ENCODE results near the gene THSD4. TPM values are rescaled to one million over a fixed set of nuclear protein-coding genes. Genes with fewer than 3 reads are reported as not detected.

The THSD4 gene
- total and polyA plus RNA-seq, 5 donors from 2014 or later: not detected

DNA sequence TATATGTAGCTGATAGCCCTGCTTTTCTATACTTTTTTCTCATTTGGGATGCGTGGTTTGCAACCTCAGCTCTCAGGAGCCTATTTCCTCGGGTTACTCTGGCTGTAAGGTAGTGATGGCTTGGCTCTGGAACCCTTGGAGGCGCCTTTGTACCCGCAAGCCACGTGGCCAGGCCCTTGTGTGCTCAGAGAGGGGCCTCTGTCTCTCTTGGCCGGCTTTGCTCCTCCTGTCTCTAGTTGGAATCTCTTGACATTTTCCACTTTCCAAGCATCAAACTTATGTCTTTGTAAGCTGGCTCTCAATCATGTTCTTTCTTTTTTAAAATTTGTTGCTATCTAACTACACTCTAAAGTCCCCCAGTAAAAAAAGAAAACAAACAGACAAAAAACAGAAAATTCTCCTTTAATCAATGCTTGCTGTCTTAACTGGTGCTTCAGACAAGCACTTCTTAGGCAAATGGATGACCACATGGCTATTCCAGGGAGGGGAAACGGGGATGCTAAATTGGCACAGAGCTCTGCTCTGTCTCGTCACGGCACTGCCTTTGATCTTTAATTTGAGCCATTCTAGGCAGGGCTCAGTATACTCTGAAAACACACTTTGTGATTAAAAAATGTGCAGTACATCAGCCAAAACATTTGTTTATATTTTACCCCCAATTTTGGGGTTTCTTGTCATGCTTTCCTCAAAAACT is 514.7 kb downstream of the THSD4 start:
- Mint-ChIP-seq H3K4me3 (no peak overlapping the region), H3K27me3 (peaks cover 36% of the 10 kb centered on the region), H3K9me3 (peaks cover 0 to 2% (median 0%) of the 10 kb centered on the region in 7 donors), H3K4me1 (no peaks in the 10 kb centered on the region), H3K36me3 (no peaks in the 10 kb centered on the region), H3K27ac (no peak overlapping the region)
- Histone ChIP-seq H3K36me3 (ENCODE audit: control insufficient read depth, insufficient read depth, low read length) (no peaks in the 10 kb centered on the region), H3K4me3 (ENCODE audit: low read depth, low read length) (no peak overlapping the region), H3K4me1 (ENCODE audit: control insufficient read depth, insufficient read depth, low read length, poor library complexity, severe bottlenecking) (no peaks in the 10 kb centered on the region), H3K9me3 (ENCODE audit: control insufficient read depth in 2 of 2, low read length in 2 of 2) (no peaks in the 10 kb centered on the region), H3K27me3 (ENCODE audit: control insufficient read depth, insufficient read depth, low read length) (peaks cover 5% of the 10 kb centered on the region), H3K27ac (ENCODE audit: insufficient read depth, low read length, poor library complexity, severe bottlenecking) (no peak overlapping the region)
- DNase-seq: no peak
- ATAC-seq (ENCODE audit: low read depth in 2 of 2): no peak

DNA sequence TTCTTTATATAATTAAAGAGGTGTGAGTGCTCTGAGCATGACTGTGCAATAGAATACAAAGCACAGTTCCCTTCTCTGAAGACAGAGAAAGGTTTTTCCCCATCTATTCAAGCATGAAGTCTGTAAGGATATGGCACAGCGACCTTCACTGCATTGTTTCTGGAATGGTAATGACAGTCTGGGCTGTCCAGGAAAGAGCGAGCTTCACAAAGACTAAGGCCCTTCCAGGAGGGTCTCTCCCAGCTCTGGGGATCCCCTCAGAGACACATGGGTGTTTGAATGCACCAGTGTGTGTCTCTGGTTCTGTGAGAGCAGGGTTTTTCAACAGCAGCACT is 515.2 kb downstream of the THSD4 start:
- DNase-seq (no peak), ATAC-seq (ENCODE audit: low read depth in 2 of 2) (no peak)
- H3K4me1 ChIP-seq (ENCODE audit: control insufficient read depth, insufficient read depth, low read length, poor library complexity, severe bottlenecking): no peaks in the 10 kb centered on the region
- Mint-ChIP-seq H3K9me3 (peaks cover 0 to 2% (median 0%) of the 10 kb centered on the region in 7 donors), H3K4me3 (no peak overlapping the region), H3K36me3 (no peaks in the 10 kb centered on the region), H3K4me1 (no peaks in the 10 kb centered on the region), H3K27me3 (peaks cover 39% of the 10 kb centered on the region), H3K27ac (no peak overlapping the region)
- no peak overlapping the region for H3K4me3 ChIP-seq (ENCODE audit: low read depth, low read length)
- no peak overlapping the region for H3K27ac ChIP-seq (ENCODE audit: insufficient read depth, low read length, poor library complexity, severe bottlenecking)
- no peaks in the 10 kb centered on the region for H3K36me3 ChIP-seq (ENCODE audit: control insufficient read depth, insufficient read depth, low read length)
- peaks cover 7% of the 10 kb centered on the region for H3K27me3 ChIP-seq (ENCODE audit: control insufficient read depth, insufficient read depth, low read length)
- no peaks in the 10 kb centered on the region for H3K9me3 ChIP-seq (ENCODE audit: control insufficient read depth in 2 of 2, low read length in 2 of 2)

DNA sequence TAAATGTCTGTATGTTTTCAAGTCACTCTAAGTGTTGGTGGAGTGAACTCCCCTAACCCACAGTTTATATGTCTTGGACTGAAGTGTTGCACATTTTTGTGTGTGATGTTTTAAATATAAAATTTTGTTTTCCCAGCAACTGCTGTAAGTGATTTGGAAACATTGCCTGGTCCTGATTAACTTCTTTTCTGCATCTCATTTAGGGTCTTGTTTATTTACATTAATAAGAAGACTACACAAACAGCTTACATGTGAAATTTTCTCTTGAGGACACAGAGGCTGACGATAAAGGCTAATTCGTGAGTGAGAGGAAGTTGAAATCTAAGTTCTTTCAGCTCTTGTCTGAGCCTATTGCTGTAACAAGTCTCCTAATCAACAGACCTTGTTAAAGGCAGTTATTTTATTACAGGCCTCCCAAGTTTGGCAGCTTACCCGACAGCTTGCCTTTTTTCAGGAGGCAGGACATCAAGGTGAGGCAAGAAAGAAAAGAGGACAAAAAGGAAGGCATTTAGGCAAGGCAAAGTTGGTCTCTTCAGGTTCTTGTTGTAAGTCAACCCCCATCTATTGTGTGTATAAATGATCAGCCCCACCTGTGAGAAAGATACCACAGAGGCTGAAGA is 517.4 kb downstream of the THSD4 start:
- no peak overlapping the region for H3K4me3 ChIP-seq (ENCODE audit: low read depth, low read length)
- peaks cover 0 to 4% (median 0%) of the 10 kb centered on the region in 7 donors for H3K9me3 Mint-ChIP-seq
- H3K27me3 ChIP-seq (ENCODE audit: control insufficient read depth, insufficient read depth, low read length): peaks cover 7% of the 10 kb centered on the region
- H3K9me3 ChIP-seq (ENCODE audit: control insufficient read depth in 2 of 2, low read length in 2 of 2): no peaks in the 10 kb centered on the region
- no peaks in the 10 kb centered on the region for H3K4me1 Mint-ChIP-seq
- no peak overlapping the region for H3K27ac Mint-ChIP-seq
- H3K27ac ChIP-seq (ENCODE audit: insufficient read depth, low read length, poor library complexity, severe bottlenecking): no peak overlapping the region
- H3K36me3 ChIP-seq (ENCODE audit: control insufficient read depth, insufficient read depth, low read length): no peaks in the 10 kb centered on the region
- peaks cover 44% of the 10 kb centered on the region for H3K27me3 Mint-ChIP-seq
- ATAC-seq (ENCODE audit: low read depth in 2 of 2) (no peak), DNase-seq (no peak)
- H3K36me3 Mint-ChIP-seq: no peaks in the 10 kb centered on the region
- H3K4me3 Mint-ChIP-seq: no peak overlapping the region
- no peaks in the 10 kb centered on the region for H3K4me1 ChIP-seq (ENCODE audit: control insufficient read depth, insufficient read depth, low read length, poor library complexity, severe bottlenecking)

DNA sequence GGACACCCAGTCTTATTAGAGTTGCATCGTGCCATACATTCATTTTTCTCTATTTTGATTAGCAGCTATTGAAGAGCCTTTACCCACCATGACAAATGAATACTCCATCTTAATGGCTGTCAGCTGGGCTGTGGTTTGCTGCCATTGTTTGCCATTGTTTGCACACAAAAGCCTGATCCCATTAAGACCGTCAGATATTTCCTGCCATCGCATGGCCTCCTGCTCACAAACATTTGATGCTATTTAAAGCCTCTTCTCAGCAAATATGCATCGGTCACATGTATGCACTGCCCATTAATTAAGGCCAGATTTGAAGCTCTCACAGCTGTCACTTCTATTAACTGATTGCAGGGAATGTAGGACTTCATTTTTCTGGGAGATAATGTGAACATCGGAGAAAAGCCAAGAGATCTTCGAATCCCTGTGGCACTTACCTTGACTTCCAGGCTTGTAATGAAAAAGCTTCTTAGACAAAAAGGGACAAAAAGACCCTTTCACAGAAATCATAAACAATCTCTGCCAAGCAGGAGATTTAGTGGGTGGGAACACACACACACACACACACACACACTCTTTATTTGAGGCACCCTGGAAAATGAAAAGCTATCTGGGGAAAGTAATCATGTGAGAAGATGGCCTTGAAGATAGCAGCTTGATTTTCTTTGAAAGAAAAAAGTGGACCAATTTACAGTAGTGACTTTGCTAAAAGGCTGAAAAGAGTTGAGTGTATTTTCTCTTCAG is 519.7 kb downstream of the THSD4 start:
- Histone ChIP-seq H3K27ac (ENCODE audit: insufficient read depth, low read length, poor library complexity, severe bottlenecking) (no peak overlapping the region), H3K9me3 (ENCODE audit: control insufficient read depth in 2 of 2, low read length in 2 of 2) (no peaks in the 10 kb centered on the region), H3K36me3 (ENCODE audit: control insufficient read depth, insufficient read depth, low read length) (no peaks in the 10 kb centered on the region), H3K27me3 (ENCODE audit: control insufficient read depth, insufficient read depth, low read length) (peaks cover 7% of the 10 kb centered on the region), H3K4me1 (ENCODE audit: control insufficient read depth, insufficient read depth, low read length, poor library complexity, severe bottlenecking) (no peaks in the 10 kb centered on the region), H3K4me3 (ENCODE audit: low read depth, low read length) (no peak overlapping the region)
- Mint-ChIP-seq H3K27me3 (peaks cover 35% of the 10 kb centered on the region), H3K4me3 (no peak overlapping the region), H3K4me1 (no peaks in the 10 kb centered on the region), H3K36me3 (no peaks in the 10 kb centered on the region), H3K9me3 (peaks cover 0 to 4% (median 0%) of the 10 kb centered on the region in 7 donors), H3K27ac (no peak overlapping the region)
- ATAC-seq (ENCODE audit: low read depth in 2 of 2) (no peak), DNase-seq (no peak)

DNA sequence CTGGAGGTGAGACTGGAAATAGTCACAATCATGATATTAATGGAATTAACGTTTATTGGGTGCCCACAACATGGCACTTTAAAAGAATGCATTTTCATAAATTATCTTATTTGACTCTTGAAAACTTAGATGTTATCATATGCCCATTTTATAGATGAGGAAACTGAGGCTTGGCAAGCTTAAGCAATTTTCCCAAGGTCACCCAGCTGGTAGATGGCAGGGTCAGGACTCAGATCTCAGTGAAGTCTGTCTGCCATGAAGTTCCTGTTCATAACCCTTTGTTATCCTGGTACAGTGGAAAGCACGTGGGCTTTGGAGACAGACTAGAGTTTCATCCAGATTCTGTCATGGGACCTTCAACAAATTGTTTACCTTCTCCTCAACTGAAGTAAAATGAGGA is 520.5 kb downstream of the THSD4 start:
- Histone ChIP-seq H3K36me3 (ENCODE audit: control insufficient read depth, insufficient read depth, low read length) (no peaks in the 10 kb centered on the region), H3K27me3 (ENCODE audit: control insufficient read depth, insufficient read depth, low read length) (peaks cover 7% of the 10 kb centered on the region), H3K4me1 (ENCODE audit: control insufficient read depth, insufficient read depth, low read length, poor library complexity, severe bottlenecking) (no peaks in the 10 kb centered on the region), H3K9me3 (ENCODE audit: control insufficient read depth in 2 of 2, low read length in 2 of 2) (no peaks in the 10 kb centered on the region), H3K4me3 (ENCODE audit: low read depth, low read length) (no peak overlapping the region), H3K27ac (ENCODE audit: insufficient read depth, low read length, poor library complexity, severe bottlenecking) (no peak overlapping the region)
- DNase-seq: no peak
- H3K4me1 Mint-ChIP-seq: no peaks in the 10 kb centered on the region
- no peak overlapping the region for H3K27ac Mint-ChIP-seq
- no peaks in the 10 kb centered on the region for H3K36me3 Mint-ChIP-seq
- no peak for ATAC-seq (ENCODE audit: low read depth in 2 of 2)
- peaks cover 0 to 4% (median 0%) of the 10 kb centered on the region in 7 donors for H3K9me3 Mint-ChIP-seq
- H3K27me3 Mint-ChIP-seq: peaks cover 32% of the 10 kb centered on the region
- H3K4me3 Mint-ChIP-seq: no peak overlapping the region

DNA sequence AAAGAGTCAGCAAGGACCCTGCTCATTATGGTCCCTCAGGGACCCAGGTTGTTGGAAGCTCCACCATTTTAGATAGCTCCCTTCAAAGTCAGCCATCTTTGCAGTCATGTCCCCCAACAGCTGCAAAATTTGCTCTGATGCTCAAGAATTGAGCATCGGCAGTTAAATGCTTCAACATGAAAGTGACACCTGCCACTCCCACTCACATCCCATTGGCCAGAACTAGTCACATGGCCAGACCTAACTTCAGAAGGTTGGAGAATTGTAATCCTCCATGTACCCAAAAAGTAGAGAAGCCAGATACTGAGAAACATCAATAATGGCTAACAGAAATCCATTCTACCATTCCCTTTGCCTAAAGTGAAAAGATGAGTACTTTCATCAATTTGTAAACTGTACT is 523.6 kb downstream of the THSD4 start:
- Histone ChIP-seq H3K36me3 (ENCODE audit: control insufficient read depth, insufficient read depth, low read length) (no peaks in the 10 kb centered on the region), H3K4me3 (ENCODE audit: low read depth, low read length) (no peak overlapping the region), H3K27me3 (ENCODE audit: control insufficient read depth, insufficient read depth, low read length) (peaks cover 7% of the 10 kb centered on the region), H3K27ac (ENCODE audit: insufficient read depth, low read length, poor library complexity, severe bottlenecking) (no peak overlapping the region), H3K4me1 (ENCODE audit: control insufficient read depth, insufficient read depth, low read length, poor library complexity, severe bottlenecking) (no peaks in the 10 kb centered on the region), H3K9me3 (ENCODE audit: control insufficient read depth in 2 of 2, low read length in 2 of 2) (no peaks in the 10 kb centered on the region)
- Mint-ChIP-seq H3K4me1 (no peaks in the 10 kb centered on the region), H3K27ac (no peak overlapping the region), H3K4me3 (no peak overlapping the region), H3K27me3 (peaks cover 22% of the 10 kb centered on the region), H3K36me3 (no peaks in the 10 kb centered on the region), H3K9me3 (peaks cover 0 to 4% (median 0%) of the 10 kb centered on the region in 7 donors)
- ATAC-seq (ENCODE audit: low read depth in 2 of 2) (no peak), DNase-seq (no peak)

DNA sequence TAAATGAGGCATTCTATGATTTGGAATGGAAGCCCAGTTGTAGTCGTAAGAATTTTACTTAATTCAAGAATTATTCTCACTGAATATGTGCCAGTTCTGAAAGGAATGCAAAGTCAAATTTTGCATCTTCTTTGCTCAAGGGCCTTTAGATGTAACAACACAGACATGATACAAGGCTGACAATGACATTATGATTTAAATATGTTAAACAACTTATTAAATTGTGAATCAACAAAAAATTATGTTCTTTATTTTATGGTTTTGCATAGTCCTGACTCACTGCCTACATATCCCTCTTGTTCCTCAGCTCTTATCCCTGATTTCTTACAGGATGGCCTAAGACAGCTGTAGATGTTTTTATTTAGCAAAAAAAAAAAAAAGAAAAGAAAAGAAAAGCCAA is 524.2 kb downstream of the THSD4 start:
- no peak for ATAC-seq (ENCODE audit: low read depth in 2 of 2)
- H3K36me3 Mint-ChIP-seq: no peaks in the 10 kb centered on the region
- no peak overlapping the region for H3K27ac Mint-ChIP-seq
- no peaks in the 10 kb centered on the region for H3K4me1 ChIP-seq (ENCODE audit: control insufficient read depth, insufficient read depth, low read length, poor library complexity, severe bottlenecking)
- H3K9me3 ChIP-seq (ENCODE audit: control insufficient read depth in 2 of 2, low read length in 2 of 2): no peaks in the 10 kb centered on the region
- peaks cover 0 to 4% (median 0%) of the 10 kb centered on the region in 7 donors for H3K9me3 Mint-ChIP-seq
- H3K4me3 ChIP-seq (ENCODE audit: low read depth, low read length): no peak overlapping the region
- no peak overlapping the region for H3K27ac ChIP-seq (ENCODE audit: insufficient read depth, low read length, poor library complexity, severe bottlenecking)
- H3K4me1 Mint-ChIP-seq: no peaks in the 10 kb centered on the region
- H3K27me3 Mint-ChIP-seq: peaks cover 19% of the 10 kb centered on the region
- no peak overlapping the region for H3K4me3 Mint-ChIP-seq
- no peaks in the 10 kb centered on the region for H3K36me3 ChIP-seq (ENCODE audit: control insufficient read depth, insufficient read depth, low read length)
- no peak for DNase-seq
- H3K27me3 ChIP-seq (ENCODE audit: control insufficient read depth, insufficient read depth, low read length): peaks cover 3% of the 10 kb centered on the region
